Right lung (tissue), 5 donors: ENCODE measurements around the gene ERP44. TPM values are rescaled to one million over a fixed set of nuclear protein-coding genes. Genes with fewer than 3 reads are reported as not detected.
"Not testable (repeated sequence)": the region's sequence is repeated elsewhere in the genome, so short reads cannot be mapped to it uniquely, and the experiment has no call there.

ENCODE experiments used
- DNase-seq, 2 donors: peaks; one replicate each; pipeline ENCODE4 v3.0.0-alpha.2; 2013
- polyA plus RNA-seq, 5 donors: library from polyadenylated mRNA; unstranded; fragments of 120-200 nt; gene quantifications; one replicate each; pipeline versions ENCODE4 v1.2.1 to v1.2.3, GENCODE V29; 2013; ENCODE audit warnings: inconsistent platforms in 1 of 5, low replicate concordance in 1 of 5; ENCODE audit not compliant: insufficient read length in 5 of 5, insufficient read depth in 1 of 5

Gene ERP44
- polyA plus RNA-seq, 5 donors, result 26.5 to 36.3 (median 34.0) TPM

DNA sequence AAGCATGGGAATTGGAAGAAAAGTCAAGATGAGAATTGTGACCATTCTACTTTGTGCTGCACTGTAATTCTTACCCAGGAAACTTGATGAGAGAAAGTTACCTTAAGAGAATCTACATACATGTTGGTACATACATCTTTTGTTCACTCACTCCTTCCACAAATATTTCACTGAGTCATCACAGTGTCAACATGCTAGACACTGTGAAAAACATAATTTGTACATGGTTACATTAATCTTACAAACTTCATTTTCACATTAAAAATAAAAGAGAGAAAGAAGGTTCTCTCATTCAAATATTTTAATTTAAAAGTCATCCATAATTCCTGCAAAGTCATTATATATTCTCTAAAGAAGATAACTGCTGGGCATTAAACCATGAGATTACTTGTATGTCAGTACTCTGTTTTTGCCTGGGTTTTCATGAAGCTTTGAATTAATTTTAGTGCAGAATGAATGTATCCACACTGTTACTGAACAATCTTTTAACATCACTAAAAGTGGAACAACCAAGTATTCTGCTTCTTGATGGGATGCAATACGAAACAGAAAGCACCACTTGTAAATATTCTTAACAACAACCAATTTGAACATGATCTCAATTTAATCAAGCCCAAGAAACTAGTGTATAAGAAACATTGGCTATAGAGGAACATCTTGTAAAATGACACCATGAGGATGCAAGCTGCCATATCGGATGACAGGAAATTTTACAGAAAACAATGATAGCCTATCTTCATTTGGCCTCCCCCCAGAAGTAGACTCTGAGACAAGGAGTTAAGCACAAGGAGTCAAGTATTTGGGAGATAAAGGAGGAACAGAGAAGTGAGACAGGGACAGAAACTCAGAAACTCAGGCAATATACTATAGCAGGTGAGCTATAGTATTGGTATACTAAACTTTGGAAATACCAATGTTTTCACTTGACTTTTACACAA is 28.4 kb downstream of the ERP44 start:
- no peak for DNase-seq

DNA sequence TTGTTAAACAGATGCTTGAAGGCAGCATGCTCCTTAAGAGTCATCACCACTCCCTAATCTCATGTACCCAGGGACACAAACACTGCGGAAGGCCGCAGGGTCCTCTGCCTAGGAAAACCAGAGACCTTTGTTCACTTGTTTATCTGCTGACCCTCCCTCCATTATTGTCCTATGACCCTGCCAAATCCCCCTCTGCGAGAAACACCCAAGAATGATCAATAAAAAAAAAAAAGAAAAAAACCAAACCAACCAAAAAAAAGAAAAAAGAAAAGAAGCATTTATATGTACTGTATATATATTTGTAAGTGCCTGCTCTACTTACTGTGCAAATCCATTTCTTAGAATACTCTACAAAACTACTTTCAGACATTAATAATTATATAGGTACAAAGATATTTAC is 29.7 kb downstream of the ERP44 start:
- not testable (repeated sequence) for DNase-seq

DNA sequence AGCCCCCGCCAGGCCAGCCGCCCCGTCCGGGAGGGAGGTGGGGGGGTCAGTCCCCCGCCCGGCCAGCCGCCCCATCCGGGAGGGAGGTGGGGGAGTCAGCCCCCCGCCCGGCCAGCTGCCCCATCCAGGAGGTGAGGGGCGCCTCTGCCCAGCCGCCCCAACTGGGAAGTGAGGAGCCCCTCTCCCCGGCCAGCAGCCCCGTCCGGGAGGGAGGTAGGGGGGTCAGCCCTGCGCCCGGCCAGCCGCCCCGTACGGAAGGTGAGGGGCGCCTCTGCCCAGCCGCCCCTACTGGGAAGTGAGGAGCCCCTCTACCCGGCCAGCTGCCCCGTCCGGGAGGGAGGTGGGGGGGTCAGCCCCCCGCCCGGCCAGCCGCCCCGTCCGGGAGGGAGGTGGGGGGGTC is 30.8 kb downstream of the ERP44 start:
- not testable (repeated sequence) for DNase-seq

DNA sequence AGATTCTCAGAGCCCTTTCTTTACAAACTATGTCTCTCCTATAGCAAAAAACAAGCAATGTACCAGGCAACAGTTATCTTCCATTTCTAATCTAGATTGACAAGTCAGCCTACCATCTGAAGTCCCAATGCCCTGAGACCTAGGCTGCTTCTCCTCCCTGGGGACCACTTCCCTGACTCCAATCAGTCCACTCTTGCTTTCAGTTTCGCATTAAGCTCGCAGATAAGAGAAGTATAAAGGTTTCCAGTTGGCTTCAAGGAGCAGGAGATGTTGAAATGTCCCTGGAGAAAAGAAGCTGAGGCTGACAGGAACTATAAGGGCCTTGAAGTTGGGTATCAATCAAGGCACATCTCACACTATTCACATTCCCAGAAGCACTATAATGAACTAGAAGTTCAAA is 32.3 kb downstream of the ERP44 start:
- DNase-seq, result peak; percentile 21 to 40

DNA sequence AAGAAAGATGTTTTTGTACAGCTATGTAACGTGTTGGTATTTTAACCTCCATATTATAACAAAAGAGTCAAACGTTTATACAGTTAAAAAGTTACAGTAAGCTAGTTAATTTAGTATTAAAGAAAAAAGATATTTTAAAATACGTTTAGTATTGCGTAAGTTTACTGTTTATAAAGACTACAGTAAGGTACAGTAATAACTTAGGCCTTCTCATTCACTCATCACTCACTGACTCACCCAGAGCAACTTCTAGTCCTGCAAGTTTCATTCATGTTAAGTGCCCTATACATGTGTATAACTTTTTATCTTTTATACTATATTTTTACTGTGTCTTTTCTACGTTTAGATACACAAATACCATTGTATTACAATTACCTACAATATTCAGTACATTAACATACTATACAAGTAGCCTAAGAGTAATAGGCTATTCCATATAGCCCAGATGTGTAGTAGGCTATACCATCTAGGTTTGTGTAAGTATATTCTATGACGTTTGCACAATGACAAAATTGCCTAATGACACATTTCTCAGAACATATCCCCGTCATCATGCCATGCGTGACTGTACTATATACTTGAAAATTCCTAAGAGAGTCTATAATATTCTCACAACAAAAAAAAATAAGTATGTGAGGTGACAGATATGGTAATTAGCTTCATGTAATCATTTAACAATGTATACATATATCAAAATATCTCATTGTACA is 33.8 kb downstream of the ERP44 start:
- no peak for DNase-seq

DNA sequence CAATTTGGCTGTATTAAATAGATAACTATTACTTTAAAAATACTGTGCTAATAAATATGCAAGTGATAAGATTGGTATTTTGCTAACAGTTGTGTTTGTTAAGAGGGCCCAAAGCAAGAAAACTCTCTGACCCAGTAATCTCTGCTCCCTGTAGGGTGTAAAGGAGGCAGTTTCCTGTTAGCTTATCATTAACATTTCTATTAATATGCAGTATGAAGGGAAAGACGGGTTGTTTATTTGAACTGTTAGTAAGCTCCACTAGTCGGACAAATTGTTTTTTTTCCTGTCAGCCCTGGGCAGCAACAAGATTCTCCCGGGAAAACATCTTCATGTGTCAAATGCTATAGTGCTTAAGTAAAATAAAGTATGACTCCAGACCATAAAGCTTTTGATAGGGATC is 35.6 kb downstream of the ERP44 start:
- no peak for DNase-seq

DNA sequence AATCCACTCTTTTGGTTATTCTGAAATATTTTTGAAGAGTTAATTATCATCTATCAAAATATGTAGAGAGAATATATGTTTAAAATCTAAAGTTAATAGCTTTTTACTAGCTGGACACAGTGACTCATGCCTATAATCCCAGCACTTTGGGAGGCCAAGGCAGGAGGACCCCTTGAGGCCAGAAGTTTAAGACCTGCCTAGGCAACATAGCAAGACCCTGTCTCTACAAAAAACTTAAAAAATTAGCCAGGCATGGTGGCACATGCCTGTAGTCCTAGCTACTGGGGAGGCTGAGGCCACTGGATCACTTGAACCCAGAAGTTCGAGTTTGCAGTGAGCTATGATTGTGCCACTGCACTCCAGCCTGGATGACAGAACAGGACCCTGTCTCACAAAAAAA is 36.1 kb downstream of the ERP44 start:
- DNase-seq, result not testable (repeated sequence)

DNA sequence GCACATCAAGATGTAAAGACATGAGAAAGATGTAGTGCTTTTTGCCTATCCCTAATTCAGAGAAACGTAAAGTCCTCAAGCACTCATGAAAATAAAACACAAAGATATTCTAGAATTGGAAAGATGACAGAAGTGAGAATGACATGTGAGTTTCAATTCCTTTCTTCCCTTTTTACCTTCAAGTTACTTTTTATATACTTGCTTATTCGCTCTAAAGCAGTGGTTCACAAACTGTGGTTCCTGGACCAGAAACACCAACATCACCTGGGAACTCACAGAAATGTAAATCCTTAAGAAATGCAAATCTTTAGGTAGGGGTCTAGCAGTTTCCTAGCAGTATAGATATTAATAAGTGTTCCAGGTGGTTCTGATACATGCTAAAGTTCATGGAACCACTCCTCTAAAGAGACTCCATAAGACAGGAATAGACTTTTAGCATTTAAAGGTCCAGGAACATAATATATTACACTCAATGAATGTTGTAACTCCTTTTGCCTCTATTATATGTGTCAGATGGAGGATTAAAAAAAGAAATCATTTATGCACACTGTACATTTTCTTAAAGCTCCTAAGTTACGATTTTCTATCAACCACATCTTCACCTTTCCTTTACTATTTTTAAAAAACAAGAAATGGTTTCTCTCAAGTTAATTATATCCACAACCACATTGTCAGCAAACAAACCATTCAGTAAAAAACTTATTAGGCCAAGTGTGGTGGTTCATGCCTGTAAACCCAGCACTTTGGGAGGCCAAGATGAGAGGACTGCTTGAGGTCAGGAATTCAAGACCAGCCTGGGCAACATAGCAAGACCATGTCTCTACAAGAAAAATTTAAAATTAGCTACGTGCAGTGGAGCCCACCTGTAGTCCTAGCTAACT is 39.9 kb downstream of the ERP44 start:
- DNase-seq, result no peak

DNA sequence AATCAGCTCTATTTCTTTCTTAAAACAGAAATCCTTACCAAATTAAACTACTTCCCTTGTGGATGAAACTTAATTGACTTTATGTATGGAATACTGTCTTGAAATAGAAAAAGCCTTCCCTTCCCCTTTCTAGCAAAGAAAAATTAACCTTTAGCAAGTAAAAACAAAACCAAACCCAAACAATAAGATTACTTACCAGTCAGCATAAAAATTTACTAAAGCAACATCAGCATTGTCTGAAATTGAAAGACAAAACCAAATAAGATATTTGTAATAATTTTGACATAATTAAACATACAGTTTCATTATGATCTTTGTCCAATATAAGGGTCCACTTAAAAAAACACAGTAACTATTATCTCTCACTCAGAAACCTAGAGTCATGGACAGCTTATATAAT is 41.2 kb downstream of the ERP44 start:
- no peak for DNase-seq

DNA sequence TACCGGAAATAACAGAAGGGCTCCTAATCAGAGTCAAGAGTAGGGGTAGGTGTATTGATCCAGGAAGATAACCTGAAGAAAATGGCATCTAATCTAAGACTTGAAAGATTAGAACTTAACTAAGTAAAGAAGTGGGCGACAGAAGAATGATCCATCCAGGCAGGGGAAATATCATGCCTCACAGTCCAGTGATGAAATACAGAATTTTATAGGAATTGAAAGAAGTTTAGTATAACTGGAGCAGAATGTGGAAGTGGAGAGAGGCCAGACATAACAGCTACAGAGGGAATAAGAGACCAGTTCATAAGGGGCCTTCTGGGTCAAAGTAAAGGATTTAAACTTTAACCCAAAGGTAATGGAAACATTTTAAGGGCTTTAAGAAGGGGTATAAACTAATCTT is 42.2 kb downstream of the ERP44 start:
- no peak for DNase-seq

DNA sequence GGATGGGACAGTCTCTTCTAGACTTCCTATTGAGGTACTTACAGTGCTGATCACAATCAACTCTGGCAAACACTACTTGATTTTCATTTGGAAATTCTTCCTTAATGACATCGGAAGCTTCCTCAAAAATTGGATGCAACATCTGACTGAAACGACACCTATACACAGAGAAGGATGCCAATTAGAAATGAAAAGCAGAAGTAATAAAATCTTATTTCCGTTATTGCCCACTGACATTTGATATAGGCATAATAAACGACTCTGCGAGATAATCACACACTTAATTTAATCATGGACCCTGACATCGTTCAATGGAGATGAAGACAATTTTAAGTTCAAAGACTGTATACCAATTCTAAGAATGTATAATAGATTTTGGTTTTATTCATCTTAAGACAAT is 46.4 kb downstream of the ERP44 start:
- no peak for DNase-seq

DNA sequence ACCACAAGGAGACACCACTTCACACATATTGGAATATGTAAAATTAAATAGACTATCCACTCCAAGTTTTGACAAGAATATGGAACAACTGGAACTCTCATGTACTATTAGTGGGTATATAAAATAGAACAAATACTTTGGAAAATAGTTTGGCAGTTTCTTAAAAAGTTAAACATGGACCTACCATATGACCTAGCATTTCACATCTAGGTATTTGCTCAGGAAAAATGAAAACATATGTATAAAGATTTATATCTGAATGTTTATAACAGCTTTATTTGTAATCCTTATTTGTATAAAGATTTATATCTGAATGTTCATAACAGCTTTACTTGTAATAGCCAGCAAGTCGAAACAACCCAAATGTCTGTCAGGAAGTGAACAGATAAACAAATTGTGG is 49.2 kb downstream of the ERP44 start:
- no peak for DNase-seq

DNA sequence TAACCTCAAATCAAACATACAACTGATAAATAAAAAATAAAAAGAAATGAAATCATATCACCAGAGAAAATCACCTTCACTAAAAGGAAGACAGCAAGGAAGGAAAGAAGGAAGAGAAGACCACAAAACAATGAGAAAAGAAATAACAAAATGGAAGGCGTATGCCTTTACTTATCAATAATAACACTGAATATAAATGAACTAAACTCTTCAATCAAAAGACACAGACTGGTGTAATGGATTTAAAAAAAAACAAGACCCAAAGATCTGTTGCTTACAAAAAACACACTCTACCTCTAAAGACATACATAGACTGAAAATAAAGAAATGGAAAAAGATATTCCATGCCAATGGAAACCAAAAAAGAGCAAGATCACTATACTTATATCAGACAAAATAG is 60.3 kb downstream of the ERP44 start:
- no peak for DNase-seq

DNA sequence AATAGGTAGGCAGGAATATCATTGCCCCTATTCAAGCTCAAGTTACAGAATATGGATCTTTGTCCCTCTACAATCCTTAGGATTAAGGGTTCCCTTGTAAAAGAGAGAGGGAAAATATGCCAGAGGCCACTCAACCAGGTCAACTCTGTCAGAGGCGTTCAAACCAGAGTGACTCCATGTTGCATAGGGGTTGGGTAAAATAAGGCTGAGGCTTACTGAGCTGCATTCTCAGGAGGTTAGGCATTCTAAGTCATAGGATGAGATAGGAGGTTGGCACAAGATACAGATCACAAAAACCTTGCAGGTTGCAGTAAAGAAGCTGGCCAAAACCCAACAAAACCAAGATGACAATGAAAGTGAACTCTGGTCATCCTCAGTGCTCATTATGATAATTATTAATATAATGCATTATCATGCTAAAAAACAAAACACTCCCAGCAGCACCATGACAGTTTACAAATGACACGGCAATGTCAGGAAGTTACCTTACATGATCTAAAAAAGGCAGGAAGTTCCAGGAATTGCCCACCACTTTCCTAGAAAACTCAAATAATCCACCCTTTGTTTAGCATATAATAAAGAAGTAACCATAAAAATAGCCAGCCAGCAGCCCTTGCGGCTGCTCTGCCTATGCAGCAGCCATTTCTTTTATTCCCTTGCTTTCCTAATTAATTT is 64.8 kb downstream of the ERP44 start:
- DNase-seq, result no peak

DNA sequence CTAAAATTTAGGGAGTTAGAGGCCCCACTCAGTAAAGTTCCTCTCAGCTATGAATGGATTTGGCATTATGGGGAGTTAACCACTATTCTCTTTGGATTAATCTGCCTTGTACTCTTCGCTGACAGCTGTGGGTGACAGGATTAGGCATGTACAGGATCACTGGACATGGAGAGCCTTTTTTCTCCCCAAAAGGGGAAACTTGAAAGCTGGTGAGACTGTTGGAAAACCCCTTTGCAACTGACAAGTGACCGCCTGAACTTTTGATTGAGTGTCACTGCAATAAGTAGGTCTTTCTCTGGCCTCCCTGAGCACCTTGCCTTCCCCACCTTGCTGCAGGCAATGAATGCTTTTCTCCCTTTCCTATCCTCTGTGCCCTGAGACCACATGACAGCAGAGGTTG is 68.3 kb downstream of the ERP44 start:
- DNase-seq, result no peak

DNA sequence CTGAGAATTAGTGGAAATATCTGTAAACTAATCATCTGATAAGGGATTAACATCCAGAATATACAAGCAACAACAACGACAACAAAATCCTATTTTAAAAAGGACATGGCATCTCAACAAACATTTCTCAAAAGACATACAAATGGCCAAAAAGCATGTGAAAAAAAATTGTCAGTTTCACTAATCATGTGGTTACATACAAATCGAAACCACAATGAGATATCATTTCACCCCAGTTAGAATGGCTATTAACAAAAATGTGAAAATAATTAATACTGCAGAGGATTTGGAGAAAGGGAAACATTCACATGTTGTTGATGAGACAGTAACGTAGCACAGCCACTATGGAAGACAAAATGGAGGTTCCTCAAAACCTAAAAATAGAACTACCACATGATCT is 69.5 kb downstream of the ERP44 start:
- DNase-seq, result no peak

DNA sequence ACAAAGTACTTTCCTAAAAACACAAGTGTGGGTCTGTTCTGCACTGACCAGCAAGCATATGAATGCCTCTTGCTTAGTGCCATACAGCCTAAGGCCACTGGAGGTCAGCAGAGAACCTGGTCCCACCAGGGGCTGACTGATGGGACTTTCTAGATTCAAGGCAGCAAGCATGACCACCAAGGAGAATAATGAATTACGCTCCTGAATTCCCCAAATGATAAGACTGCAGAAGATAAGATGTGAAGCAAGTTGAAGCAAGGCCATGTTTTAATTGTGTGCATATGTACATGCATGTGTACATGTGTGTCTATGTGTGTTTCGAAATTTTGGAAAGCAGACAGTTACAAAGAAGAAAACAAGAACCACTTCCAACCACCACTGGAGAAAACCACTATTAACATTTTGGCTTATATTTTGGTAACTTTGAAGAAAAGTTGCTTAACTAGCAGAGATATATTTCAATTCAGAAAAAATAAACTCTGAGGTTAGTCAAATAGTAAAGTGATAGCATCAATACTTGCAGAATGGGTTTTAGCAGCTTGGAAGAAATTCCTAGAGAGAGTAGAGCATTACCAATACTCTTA is 70.5 kb downstream of the ERP44 start:
- DNase-seq, result peak; percentile 48 to 69

DNA sequence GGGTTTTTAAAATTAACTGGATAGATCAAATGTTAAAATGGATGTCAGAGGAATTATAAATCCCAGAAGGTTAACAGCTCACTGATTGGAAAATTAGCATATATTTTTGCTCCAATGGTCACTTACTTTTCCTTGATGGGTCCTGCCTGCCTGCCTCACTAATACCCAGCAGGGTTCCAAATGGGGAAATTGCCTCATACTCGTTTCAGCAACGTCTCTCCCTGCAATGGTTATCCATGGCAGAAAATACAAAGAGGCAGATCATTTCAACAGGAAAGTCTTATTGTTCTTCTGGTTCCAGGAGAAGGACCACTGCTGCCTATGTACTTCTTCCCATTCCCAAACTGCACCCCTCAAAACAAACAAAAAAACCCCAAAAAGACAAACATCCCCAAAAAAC is 71.3 kb downstream of the ERP44 start:
- no peak for DNase-seq

DNA sequence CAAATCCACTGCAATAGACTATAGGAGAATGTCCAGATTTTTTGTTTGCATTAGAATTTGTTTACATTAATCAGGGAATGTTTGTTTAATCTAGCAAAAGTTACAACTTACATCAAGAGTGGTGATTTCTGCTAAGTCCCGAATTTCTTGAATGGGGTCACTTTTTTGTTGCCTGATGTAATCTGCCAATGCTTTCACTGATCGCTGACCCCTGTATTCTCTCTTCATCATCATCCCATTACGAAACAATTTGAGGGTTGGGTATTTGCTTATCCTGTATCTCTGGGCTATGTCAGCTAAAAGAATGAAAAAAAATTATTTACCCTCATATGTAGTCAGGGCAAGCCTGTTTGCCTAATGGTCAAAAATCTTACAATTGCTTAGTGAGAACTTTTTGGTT is 76.9 kb downstream of the ERP44 start:
- peak; percentile 33 to 55 for DNase-seq

DNA sequence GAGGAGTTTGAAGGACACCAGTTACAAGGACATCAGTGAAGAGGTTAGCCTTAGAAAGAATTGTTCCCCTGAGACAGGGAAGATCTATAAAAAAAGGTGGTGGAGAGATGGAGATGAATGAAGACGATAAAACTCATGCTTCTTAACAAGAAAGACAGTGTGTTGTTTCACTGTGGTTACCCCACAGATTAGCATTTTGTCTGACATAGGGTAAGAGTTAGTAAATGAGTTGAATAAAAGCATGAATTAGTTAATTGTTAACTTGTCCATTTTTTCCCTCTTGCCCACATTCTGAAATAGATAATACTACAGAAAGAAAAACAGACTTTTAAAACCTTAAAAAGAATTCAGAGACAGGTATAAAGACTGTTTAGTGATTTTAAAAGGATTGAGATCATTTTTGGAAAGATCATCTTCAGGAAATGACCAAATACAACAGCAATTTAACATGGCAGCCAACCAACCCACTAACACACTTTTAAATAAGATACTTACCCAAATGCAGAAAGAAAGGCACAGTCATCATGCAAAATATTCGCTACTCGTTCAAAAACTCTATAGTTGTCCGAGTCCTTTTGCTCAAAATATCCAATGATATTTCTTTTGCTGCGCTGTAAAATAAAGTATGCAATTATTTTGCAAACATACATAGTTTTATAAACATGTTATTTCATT is 78.5 kb downstream of the ERP44 start:
- no peak for DNase-seq

DNA sequence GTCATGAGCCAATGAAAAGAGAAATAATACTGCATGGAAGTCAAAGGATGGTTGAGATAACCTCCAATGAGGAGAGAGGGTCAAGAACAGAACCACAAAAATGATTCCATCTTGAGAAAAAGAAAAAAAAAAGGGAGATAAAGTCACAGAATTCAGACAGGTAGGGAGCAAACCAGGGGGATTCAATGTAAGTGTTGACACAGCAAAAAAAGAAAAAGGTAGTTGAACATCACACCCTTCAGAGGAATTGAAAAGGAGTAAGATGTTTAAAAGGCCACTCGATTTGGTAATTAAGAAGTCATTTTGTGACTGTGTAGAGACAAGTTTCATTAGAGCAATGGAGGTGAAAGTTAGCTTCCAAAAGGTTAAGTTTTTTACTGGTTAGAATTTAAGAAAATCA is 79.3 kb downstream of the ERP44 start:
- DNase-seq, result no peak
